G401 (cell line): ENCODE data around the gene BICRA. TPM values are rescaled to one million over a fixed set of nuclear protein-coding genes. Genes with fewer than 3 reads are reported as not detected.
"Not testable (repeated sequence)": the region's sequence is repeated elsewhere in the genome, so short reads cannot be mapped to it uniquely, and the experiment has no call there.

Experiments used
- DNase-seq: peaks from one replicate; pipeline ENCODE4 v3.0.0-alpha.2; 2015; ENCODE audit warnings: low spot score
- in situ Hi-C: cut with HindIII; loops from 2 replicates; pipeline ENCODE4 v1.10.0; 2016; ENCODE audit warnings: low sequenced_read_pairs, mixed read lengths
- total RNA-seq: library from RNA; depleted of rRNA; stranded (reverse); fragments of >200 nt; shearing (Covaris generic); gene quantifications from 2 replicates; pipeline ENCODE4 v1.2.3, GENCODE V29; 2014

BICRA gene
- total RNA-seq, 1 experiment from 2014 or later, result 0.10 TPM

DNA sequence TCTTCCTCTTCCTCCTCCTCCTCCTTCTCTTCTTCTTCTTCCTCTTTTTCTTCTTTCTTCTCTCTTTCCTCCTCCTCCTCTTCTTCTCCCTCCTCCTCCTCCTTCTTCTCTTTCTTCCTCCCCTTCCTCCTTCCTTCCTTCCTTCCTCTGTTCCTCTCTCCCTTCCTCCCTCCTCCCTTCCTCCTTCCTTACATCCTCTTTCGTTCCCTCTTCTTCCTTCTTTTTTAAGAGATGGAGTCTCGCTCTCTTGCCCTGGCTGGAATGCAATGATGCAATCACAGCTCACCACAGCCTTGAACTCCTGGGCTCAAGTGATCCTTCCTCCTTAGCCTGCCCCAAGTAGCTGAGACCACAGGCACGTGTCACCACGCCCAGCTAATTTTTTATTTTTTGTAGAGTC lies 117.5 kb downstream of the BICRA start:
- in situ Hi-C loops, result no loop called here
- DNase-seq, result no peak

DNA sequence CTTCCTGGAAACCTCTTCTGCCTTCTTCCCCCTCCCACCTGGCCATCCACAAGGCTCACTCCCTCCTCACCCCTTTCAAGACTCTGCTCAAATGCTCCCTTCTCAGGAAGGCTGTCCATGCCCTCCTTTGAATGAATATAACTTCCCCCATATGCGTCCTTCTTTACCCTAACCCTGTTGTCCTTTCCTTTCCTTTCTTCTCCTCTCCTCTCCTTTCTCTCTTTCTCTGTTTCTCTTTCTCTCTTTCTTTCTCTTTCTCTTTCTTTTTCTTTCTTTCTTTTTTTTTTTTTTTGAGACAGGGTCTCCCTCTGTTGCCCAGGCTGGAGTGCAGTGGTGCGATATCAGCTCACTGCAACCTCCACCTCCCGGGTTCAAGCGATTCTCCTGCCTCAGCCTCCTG lies 119.4 kb downstream of the BICRA start:
- DNase-seq, in situ Hi-C loops: not testable (repeated sequence)

DNA sequence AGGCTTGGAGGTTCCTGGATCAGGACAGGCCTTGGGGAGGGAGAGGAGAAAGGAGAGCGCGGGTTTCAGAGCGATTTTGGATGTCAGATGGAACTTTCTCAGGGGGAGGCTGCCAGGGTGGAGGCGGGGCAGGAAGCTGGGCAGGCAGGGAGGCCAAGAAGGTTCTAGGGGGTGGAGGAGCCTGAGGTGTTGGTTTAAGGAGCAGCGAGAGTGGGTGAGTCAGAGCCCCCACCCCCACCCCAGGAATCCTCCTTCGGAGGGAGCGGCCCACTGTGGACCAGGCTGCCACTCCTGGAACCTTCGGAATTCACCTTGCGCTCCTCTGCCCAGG lies 120.5 kb downstream of the BICRA start:
- peak; percentile 17 for DNase-seq
- in situ Hi-C loops, result no loop called here

DNA sequence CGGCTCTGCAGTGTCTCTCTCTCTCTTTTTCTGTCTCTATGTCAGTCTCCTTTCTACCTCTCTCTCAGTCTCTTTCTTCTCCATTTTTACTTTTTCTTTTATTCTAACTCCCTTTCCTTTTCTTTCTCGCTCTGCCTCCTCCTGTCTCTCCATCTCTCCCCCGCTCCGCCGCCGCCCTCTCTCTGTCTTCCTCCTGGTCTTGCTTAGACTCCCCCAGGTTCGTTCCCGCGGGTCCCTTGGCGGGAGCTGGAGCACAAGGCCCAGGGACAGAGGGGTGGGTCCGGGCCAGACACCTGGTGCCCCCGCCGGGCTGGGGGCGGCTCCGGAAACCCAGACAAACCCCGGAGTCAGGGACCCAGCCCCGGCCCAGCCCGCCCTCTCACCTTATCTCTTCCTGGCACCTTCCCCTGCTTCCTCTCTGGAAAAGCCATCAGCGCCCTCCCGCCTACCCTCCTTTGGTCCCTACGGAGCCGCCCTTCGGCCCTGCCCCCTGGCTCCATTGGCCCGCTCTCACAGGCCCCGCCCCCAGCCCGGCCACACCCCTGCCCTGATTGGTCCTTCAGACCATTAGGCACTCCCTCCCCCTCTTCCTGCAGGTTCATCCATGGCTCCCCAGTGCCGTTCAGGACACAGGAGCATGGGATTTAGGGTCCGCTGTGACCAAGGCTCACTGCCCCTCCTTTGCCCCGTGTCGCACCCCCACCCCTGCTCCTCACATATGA lies 121.0 kb downstream of the BICRA start:
- DNase-seq, result peak; percentile 67
- in situ Hi-C loops, result no loop called here

DNA sequence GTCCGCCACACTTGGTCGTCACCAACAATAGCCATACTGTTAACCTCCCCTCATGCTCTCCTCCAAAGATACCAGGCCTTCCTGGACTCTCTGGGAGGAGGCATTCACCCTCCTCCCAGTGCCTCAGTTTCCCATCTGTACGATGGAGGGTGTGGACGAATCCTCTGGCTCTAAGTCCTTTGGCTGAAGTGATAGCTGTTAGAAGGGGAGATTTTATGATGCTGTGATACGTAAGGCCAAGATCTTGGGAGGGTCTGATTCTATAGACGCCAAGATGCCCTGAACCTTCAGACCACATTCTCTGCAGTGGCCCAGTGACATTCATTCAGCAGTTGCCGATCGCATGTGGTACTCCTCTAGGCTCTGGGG lies 121.6 kb downstream of the BICRA start:
- in situ Hi-C loops, result no loop called here
- DNase-seq, result no peak

DNA sequence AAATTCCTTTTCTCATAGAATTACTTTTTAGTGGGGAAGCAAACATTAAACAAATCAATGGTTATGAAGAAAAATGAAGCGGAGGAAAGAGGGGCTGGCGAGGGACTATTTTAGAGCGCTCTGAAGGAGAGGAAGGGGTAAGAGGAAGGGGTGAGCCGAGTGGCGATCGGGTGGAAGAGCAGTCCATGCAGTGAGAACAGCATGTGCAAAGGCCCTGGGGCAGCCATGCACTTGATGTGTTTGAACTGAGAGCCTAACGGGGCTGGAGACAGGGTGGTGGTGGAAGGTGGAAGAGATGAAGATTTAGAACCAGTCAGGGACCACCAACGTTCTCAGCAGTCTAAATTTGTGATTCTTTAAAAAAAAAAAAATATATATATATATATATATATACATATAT lies 122.0 kb downstream of the BICRA start:
- in situ Hi-C loops, result no loop called here
- no peak for DNase-seq

DNA sequence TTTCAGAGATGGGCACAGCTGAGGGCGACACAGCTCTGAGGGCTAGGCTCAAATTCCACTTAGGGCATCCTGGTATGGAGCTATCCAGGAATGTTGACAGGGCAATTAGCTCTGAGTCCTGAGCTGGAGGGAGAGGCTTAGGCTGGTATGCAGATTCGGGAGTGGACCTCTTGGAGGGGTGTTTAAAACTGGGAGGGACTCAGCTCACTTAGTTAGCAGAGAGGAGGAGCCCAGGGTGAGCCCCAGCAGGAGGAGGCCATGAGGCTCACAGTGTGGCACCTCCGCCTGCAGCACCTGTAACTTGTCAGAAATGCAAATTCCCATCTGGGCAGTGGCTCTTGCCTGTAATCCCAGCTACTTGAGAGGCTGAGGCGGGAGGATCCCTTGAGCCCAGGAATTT lies 126.2 kb downstream of the BICRA start:
- in situ Hi-C loops, result no loop called here
- DNase-seq, result no peak

DNA sequence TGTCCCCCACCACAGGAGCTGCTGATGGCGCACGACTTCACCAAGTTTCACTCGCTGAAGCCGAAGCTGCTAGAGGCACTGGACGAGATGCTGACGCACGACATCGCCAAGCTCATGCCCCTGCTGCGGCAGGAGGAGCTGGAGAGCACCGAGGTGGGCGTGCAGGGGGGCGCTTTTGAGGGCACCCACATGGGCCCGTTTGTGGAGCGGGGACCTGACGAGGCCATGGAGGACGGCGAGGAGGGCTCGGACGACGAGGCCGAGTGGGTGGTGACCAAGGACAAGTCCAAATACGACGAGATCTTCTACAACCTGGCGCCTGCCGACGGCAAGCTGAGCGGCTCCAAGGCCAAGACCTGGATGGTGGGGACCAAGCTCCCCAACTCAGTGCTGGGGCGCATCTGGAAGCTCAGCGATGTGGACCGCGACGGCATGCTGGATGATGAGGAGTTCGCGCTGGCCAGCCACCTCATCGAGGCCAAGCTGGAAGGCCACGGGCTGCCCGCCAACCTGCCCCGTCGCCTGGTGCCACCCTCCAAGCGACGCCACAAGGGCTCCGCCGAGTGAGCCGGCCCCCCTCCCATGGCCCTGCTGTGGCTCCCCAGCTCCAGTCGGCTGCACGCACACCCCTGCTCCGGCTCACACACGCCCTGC lies 132.1 kb downstream of the BICRA start:
- in situ Hi-C loops, result no loop called here
- no peak for DNase-seq

DNA sequence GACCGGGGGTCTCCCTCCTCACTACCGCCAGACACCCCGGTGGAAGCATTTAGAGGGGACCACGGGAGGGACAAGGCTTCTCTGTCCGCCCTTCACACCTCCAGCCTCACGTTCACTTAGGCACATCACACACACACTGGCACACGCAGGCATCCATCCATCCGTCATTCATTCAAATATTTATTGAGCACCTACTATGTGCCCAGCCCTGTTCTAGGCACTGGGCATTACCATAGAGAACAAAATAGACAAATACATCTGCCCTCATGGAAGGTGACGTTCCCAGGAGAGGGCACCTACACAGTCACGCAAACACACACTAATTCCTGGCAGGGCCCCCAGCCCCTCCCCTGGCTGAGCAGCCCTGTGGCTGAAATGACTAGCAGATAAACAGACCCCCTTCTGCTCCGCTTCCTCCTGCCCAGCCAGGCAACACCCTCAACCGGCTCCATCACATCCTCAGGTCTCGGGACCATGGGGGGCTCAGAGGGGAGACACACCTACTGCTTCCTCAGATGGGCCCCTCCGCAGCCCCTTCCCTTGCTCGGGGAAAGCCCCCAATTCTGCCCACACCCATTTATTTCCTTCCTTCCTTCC lies 132.7 kb downstream of the BICRA start:
- DNase-seq, result no peak
- in situ Hi-C loops, result no loop called here

DNA sequence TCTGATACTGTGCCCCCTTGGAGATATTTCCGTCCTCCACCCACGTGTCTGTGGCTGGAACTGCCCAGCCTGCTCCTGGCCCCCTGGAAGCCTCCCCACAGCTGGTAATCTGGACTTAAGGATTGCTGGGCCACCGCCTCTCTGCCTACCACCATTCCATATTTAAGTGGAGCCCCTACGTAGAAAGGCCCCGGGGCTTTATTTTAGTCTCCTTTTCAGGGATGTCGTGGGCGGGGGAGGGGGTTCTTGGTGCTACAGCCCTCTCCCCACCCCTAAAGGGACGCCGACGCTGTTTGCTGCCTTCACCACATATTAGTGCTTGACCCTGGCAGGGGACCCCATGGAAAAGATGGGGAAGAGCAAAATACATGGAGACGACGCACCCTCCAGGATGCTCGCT lies 133.7 kb downstream of the BICRA start:
- no peak for DNase-seq
- in situ Hi-C loops, result no loop called here

DNA sequence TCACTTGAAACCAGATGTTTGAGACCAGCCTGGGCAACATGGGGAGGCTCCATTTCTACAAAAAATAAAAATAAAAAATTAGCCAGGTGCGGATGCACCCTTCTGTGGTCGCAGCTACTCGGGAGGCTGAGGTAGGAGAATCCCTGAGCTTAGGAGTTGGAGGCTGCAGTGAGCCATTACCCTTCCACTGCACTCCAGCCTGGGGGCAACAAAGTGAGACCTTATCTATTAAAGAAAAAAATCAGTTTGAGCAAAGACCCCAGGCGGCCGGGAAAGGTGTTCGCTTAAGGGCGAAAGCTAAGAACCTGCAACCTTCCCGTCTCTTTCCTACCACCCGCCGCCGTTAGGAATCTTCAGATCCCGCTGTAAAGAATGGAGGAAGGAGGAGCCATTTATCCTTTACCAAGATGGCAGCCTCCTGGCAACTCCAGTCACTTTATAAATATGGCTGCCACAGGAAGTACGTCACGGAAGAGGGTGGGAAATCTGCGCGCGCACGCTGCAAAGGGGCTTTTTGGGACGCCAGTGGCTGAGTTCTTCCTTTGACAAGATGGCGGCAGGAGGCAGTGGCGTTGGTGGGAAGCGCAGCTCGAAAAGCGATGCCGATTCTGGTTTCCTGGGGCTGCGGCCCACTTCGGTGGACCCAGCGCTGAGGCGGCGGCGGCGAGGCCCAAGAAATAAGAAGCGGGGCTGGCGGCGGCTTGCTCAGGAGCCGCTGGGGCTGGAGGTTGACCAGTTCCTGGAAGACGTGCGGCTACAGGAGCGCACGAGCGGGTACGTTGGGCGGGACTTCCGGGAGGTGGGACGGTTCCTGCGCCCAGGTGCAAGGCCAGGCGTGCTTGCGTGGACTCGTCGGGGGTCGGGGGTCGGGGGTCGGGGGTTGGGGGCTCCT lies 136.3 kb downstream of the BICRA start, which contains the start of gene NOP53:
Gene NOP53, plus strand, starts transcription at position 537 of the 892 bp plus-strand sequence. Its CDS starts 14 bp downstream, at position 551.
- peak; percentile 97 for DNase-seq
- in situ Hi-C loops, result no loop called here

DNA sequence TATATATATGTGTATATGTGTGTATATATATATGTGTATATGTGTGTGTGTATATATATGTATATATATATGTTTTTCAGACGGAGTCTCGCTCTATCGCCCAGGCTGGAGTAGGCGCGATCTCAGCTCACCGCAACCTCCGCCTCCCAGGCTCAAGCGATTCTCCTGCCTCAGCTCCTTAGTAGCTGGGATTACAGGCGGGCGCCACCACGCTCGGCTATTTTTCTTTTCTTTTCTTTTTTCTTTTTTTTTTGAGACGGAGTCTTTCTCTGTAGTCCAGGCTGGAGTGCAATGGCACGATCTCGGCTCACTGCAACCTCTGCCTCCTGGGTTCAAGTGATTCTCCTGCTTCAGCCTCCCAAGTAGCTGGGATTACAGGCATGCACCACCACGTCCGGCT lies 137.2 kb downstream of the BICRA start:
- DNase-seq, in situ Hi-C loops: not testable (repeated sequence)

DNA sequence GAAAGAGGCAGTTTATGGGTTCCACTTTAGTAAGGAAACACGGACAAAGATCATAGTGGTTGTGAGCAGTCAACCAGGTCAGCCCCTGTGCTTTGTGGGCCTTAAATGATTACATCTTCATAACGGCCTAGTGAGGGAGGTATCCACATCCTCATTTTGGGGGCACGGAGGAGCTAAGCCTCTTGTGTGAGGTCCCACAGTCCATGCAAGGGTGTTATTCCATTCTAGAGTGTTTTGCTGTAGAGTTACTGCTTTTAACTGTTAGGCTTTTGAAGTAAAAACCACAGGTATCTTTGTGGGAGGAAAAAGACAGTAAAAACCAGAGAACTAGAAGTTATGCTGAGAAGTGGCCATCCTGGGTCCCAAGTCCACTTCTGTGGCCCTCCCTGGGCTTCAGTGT lies 140.4 kb downstream of the BICRA start:
- DNase-seq, result no peak
- in situ Hi-C loops, result no loop called here

DNA sequence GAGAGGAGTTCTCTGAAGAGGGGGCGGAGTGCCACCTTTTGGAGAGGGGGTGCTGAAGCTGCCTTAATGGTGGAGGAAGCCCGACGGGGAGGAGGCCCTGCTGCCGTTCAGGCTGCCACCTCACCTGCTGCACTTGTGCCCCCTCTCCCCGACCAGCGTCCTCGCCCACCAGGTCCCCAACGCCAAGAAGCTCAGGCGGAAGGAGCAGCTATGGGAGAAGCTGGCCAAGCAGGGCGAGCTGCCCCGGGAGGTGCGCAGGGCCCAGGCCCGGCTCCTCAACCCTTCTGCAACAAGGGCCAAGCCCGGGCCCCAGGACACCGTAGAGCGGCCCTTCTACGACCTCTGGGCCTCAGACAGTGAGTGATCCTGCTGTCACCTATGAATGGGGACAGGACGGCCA lies 141.8 kb downstream of the BICRA start:
- no peak for DNase-seq
- in situ Hi-C loops, result no loop called here

DNA sequence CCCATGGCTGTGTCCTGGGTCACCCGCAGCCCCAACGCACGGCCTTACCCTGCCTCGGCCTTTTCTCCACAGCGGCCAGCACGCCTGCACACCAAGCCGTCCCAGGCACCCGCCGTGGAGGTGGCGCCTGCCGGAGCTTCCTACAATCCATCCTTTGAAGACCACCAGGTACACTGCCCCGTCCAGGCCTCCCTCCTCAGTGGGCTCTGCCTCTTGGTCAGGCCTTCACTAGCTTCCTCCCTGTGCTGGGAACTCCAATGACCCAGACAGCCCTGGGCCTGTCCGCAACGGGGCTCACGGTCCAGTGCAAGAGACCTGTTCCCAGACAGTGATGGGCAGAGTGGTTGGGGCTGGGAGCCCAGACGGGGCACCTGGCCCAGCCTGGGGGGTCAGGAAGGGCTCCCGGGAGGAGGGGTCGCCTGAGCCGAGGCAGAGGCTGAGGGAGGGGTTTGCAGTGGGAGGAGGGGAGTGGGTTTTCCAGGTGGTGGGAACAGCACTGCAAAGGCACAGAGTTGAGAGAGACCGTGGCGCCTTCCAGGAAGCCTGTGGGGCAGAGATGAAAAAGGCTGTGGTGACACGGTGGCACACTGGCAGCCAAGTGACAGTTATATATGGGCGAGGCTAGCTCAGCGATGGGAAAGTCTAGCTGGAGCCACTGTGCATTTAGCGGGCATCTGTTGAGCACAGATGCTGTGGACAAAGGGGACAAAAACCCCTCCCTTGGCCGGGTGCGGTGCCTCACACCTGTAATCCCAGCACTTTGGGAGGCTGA lies 143.7 kb downstream of the BICRA start:
- no peak for DNase-seq
- in situ Hi-C loops, result no loop called here
